OCI-M1 (cell line): Measurements from ENCODE around the gene CYP27B1.
A peak's percentile ranks its signal among the peaks of the same experiment; 100 is the strongest.

ENCODE experiments used
- DNase-seq: peaks from one replicate; lab custom pipeline; 2025; lab: John Stamatoyannopoulos, UW

The CYP27B1 gene

GRCh38 chr12:57765698-57766463, 997 bp downstream of the CYP27B1 start:
- DNase-seq, result peak; percentile 15

GRCh38 chr12:57765003-57765697, 1.7 kb downstream of the CYP27B1 start:
- peak; percentile 51 for DNase-seq

GRCh38 chr12:57764662-57765002, 2.2 kb downstream of the CYP27B1 start:
- peak; percentile 22 for DNase-seq

GRCh38 chr12:57763881-57764661, 2.8 kb downstream of the CYP27B1 start:
- DNase-seq, result no peak

- DNase-seq, result no peak
Measured at GRCh38 chr12:57762463-57762862, 4.4 kb downstream of the CYP27B1 start.

GRCh38 chr12:57761391-57761998, 5.4 kb downstream of the CYP27B1 start:
- DNase-seq, result no peak

GRCh38 chr12:57760347-57760982, 6.4 kb downstream of the CYP27B1 start:
- peak; percentile 5 for DNase-seq

GRCh38 chr12:57759360-57759980, 7.4 kb downstream of the CYP27B1 start:
- peak; percentile 49 for DNase-seq

- no peak for DNase-seq
Measured at GRCh38 chr12:57758552-57759359, 8.1 kb downstream of the CYP27B1 start.

- DNase-seq, result no peak
Measured at GRCh38 chr12:57757771-57758170, 9.1 kb downstream of the CYP27B1 start.

GRCh38 chr12:57756406-57757341, 10.2 kb downstream of the CYP27B1 start:
- peak; percentile 77 for DNase-seq

- no peak for DNase-seq
Measured at GRCh38 chr12:57755454-57756372, 11.2 kb downstream of the CYP27B1 start.

- DNase-seq, result no peak
Measured at GRCh38 chr12:57755194-57755453, 11.8 kb downstream of the CYP27B1 start.

GRCh38 chr12:57754411-57755193, 12.3 kb downstream of the CYP27B1 start, which contains the start of gene MARCHF9:
Gene MARCHF9, plus strand, starts transcription at chr12:57755103. Its CDS starts 426 bp downstream, at chr12:57755529.
- peak; percentile 45 for DNase-seq

- peak; percentile 51 for DNase-seq
Measured at GRCh38 chr12:57753756-57754337, 13.0 kb downstream of the CYP27B1 start.

GRCh38 chr12:57752668-57753000, 14.2 kb downstream of the CYP27B1 start:
- DNase-seq, result no peak
